GM12875 (cell line): ENCODE data around the gene CMKLR1.

Experiments used
- H3K4me3 ChIP-seq: one replicate; pipeline ENCODE4 v1.5.1; 2011; ENCODE audit warnings: low read depth, low read length, control low read depth
- CTCF ChIP-seq: IDR thresholded peaks from 2 replicates; pipeline ENCODE4 v1.5.1; 2011; ENCODE audit warnings: low read depth, mild to moderate bottlenecking, control low read depth, inconsistent platforms, low read length, moderate library complexity, borderline replicate concordance; ENCODE audit not compliant: insufficient read depth

CMKLR1 gene

GRCh38 chr12:108337235-108338223 is 1.6 kb downstream of the CMKLR1 start:
- peak; percentile 64 for TF ChIP-seq CTCF

GRCh38 chr12:108335349-108336119 is 3.6 kb downstream of the CMKLR1 start:
- no peak for TF ChIP-seq CTCF
- no peak overlapping the region for H3K4me3 ChIP-seq

More at GRCh38 chr12:108337235-108338223, 1.6 kb downstream of the CMKLR1 start:
- peak overlapping the region; percentile 18 for H3K4me3 ChIP-seq

- no peak for TF ChIP-seq CTCF
- no peak overlapping the region for H3K4me3 ChIP-seq
These were observed 5.0 kb downstream of the CMKLR1 start for GRCh38 chr12:108333898-108334699.

- H3K4me3 ChIP-seq: no peak overlapping the region
- TF ChIP-seq CTCF: no peak
These were observed 6.2 kb downstream of the CMKLR1 start for GRCh38 chr12:108332791-108333382.

- TF ChIP-seq CTCF: no peak
- H3K4me3 ChIP-seq: no peak overlapping the region
These were observed 10.7 kb downstream of the CMKLR1 start for GRCh38 chr12:108328420-108328819.

- no peak overlapping the region for H3K4me3 ChIP-seq
- TF ChIP-seq CTCF: no peak
These were observed 11.3 kb downstream of the CMKLR1 start for GRCh38 chr12:108327621-108328344.
